IMR-90 (cell line): ENCODE measurements around the gene ZNF445. TPM values are rescaled to one million over a fixed set of nuclear protein-coding genes. Genes with fewer than 3 reads are reported as not detected.

ENCODE experiments used
- ATAC-seq: fragments of 200-7000 bp; cut with Tn5 transposase; 2 replicates; pipeline ENCODE4 v1.9.1; 2020; ENCODE audit warnings: low read depth, mild to moderate bottlenecking, moderate library complexity
- BruUV-seq: library from RNA; stranded (reverse); fragments of 400-500 nt; replicated peaks from 2 replicates; lab custom pipeline; 2021; lab: Mats Ljungman, UMichigan
- CTCF ChIA-PET: fragments of 300-600 bp; formaldehyde crosslinking; extraction: SDS; loops from one replicate; lab custom pipeline; 2021; ENCODE audit warnings: antibody characterized with exemption; lab: Yijun Ruan, JAX
- POLR2A ChIA-PET: fragments of 300-600 bp; sonication (Branson Sonifier 250); formaldehyde crosslinking; loops from one replicate; lab custom pipeline; 2022; ENCODE audit warnings: antibody characterized with exemption; ENCODE audit not compliant: unreplicated experiment; lab: Charles Lee
- DNase-seq: peaks from one replicate; pipeline ENCODE4 v3.0.0; 2013
- H2AFZ ChIP-seq: replicated peaks from 2 replicates; pipeline ENCODE3; 2013; ENCODE audit warnings: low read length, mild to moderate bottlenecking; ENCODE audit not compliant: poor library complexity
- H2AK5ac ChIP-seq: 2 replicates; pipeline ENCODE4 v1.6.1; 2013; ENCODE audit warnings: low read depth, low read length, inconsistent platforms
- H2AK9ac ChIP-seq: replicated peaks from 2 replicates; pipeline ENCODE3; 2013; ENCODE audit warnings: mild to moderate bottlenecking, low read depth, low read length, moderate library complexity; ENCODE audit not compliant: poor library complexity
- H2BK120ac ChIP-seq: 2 replicates; pipeline ENCODE4 v1.6.1; 2013; ENCODE audit warnings: low read depth, low read length, inconsistent platforms
- H2BK15ac ChIP-seq: 3 replicates; pipeline ENCODE4 v1.6.1; 2013; ENCODE audit warnings: low read depth, low read length, inconsistent platforms
- H2BK20ac ChIP-seq: 2 replicates; pipeline ENCODE4 v1.6.1; 2013; ENCODE audit warnings: low read depth, mild to moderate bottlenecking, inconsistent platforms, low read length, moderate library complexity
- H2BK5ac ChIP-seq: 2 replicates; pipeline ENCODE4 v1.6.1; 2013; ENCODE audit warnings: mild to moderate bottlenecking, low read depth, low read length, inconsistent platforms; ENCODE audit not compliant: poor library complexity, severe bottlenecking
- H3K14ac ChIP-seq: replicated peaks from 2 replicates; pipeline ENCODE4 v1.6.1; 2013; ENCODE audit warnings: low read depth, low read length, inconsistent platforms
- H3K18ac ChIP-seq: 2 replicates; pipeline ENCODE4 v1.6.1; 2013; ENCODE audit warnings: low read depth, low read length, control low read depth
- H3K23ac ChIP-seq: 2 replicates; pipeline ENCODE4 v1.6.1; 2013; ENCODE audit warnings: low read depth, low read length, inconsistent platforms
- H3K27ac ChIP-seq: 2 replicates; pipeline ENCODE4 v1.5.1; 2013; ENCODE audit warnings: mild to moderate bottlenecking, control low read depth, low read length; ENCODE audit not compliant: insufficient read depth
- H3K27me3 ChIP-seq: 2 replicates; pipeline ENCODE4 v1.6.1; 2013; ENCODE audit warnings: low read length; ENCODE audit not compliant: control insufficient read depth, insufficient read depth
- H3K36me3 ChIP-seq: 2 replicates; pipeline ENCODE4 v1.6.1; 2013; ENCODE audit warnings: low read length, mixed read lengths; ENCODE audit not compliant: control insufficient read depth, insufficient read depth
- H3K4ac ChIP-seq: 2 replicates; pipeline ENCODE4 v1.6.1; 2013; ENCODE audit warnings: low read depth, low read length, inconsistent platforms
- H3K4me1 ChIP-seq: 2 replicates; pipeline ENCODE4 v1.6.1; 2013; ENCODE audit warnings: low read length, mixed read lengths; ENCODE audit not compliant: control insufficient read depth, insufficient read depth
- H3K4me2 ChIP-seq: 2 replicates; pipeline ENCODE4 v1.6.1; 2013; ENCODE audit warnings: low read depth, mild to moderate bottlenecking, control low read depth, low read length, moderate library complexity
- H3K4me3 ChIP-seq: 2 replicates; pipeline ENCODE4 v1.5.1; 2013; ENCODE audit warnings: low read depth, mild to moderate bottlenecking, control low read depth, low read length, moderate library complexity; ENCODE audit not compliant: insufficient read depth
- H3K56ac ChIP-seq: 2 replicates; pipeline ENCODE4 v1.6.1; 2013; ENCODE audit warnings: low read length, inconsistent platforms; ENCODE audit not compliant: insufficient read depth; ENCODE audit errors: extremely low read depth
- H3K79me1 ChIP-seq, 2 experiments: 2 replicates each; pipeline ENCODE4 v1.6.1; 2013; ENCODE audit warnings: low read length in 2 of 2, inconsistent platforms in 1 of 2, low read depth in 1 of 2
- H3K9ac ChIP-seq: 2 replicates; pipeline ENCODE4 v1.6.1; 2013; ENCODE audit warnings: low read depth, low read length, control low read depth
- H3K9me1 ChIP-seq: 2 replicates; pipeline ENCODE4 v1.6.1; 2013; ENCODE audit warnings: low read length, inconsistent platforms; ENCODE audit not compliant: insufficient read depth
- H3K9me3 ChIP-seq: 2 replicates; pipeline ENCODE4 v1.6.1; 2013; ENCODE audit warnings: low read length; ENCODE audit not compliant: control insufficient read depth, insufficient read depth
- H4K20me1 ChIP-seq: 2 replicates; pipeline ENCODE4 v1.6.1; 2013; ENCODE audit warnings: low read length, inconsistent platforms; ENCODE audit not compliant: insufficient read depth
- H4K5ac ChIP-seq: 2 replicates; pipeline ENCODE4 v1.6.1; 2013; ENCODE audit warnings: mild to moderate bottlenecking, low read depth, low read length, control low read depth
- H4K8ac ChIP-seq, 2 experiments: 2 replicates each; pipeline ENCODE4 v1.6.1; 2013; ENCODE audit warnings: low read depth in 2 of 2, low read length in 2 of 2, control low read depth in 1 of 2, inconsistent platforms in 1 of 2
- H4K91ac ChIP-seq: 2 replicates; pipeline ENCODE4 v1.6.1; 2013; ENCODE audit warnings: low read depth, low read length, inconsistent platforms; ENCODE audit not compliant: insufficient read depth
- MAFK ChIP-seq: IDR thresholded peaks from 2 replicates; pipeline ENCODE4 v1.6.1; 2012; ENCODE audit warnings: low read depth, low read length, improper control_type of control experiment
- MAZ ChIP-seq: IDR thresholded peaks from 2 replicates; pipeline ENCODE4 v1.6.1; 2012; ENCODE audit warnings: low read depth, mild to moderate bottlenecking, low read length, improper control_type of control experiment, moderate library complexity, borderline replicate concordance
- NFE2L2 ChIP-seq: fragments of 150-350 bp; IDR thresholded peaks from 2 replicates; pipeline ENCODE4 v1.6.1; 2016; ENCODE audit warnings: low read depth, mild to moderate bottlenecking, low read length
- RAD21 ChIP-seq: IDR thresholded peaks from 2 replicates; pipeline ENCODE4 v1.6.1; 2012; ENCODE audit warnings: low read length, improper control_type of control experiment
- RFX5 ChIP-seq: IDR thresholded peaks from 2 replicates; pipeline ENCODE4 v1.8.0; 2012; ENCODE audit warnings: low read depth, mild to moderate bottlenecking, low read length, moderate library complexity
- SMC3 ChIP-seq: fragments of 150-350 bp; IDR thresholded peaks from 2 replicates; pipeline ENCODE4 v1.6.1; 2016; ENCODE audit warnings: low read depth, mild to moderate bottlenecking, antibody characterized with exemption, low read length, moderate library complexity
- WGBS, 2 experiments: methylation state at CpG; one replicate each; pipeline versions ENCODE4 v1.1.5 to v1.1.7; 2013; ENCODE audit warnings: missing lambda C conversion rate in 2 of 2; ENCODE audit not compliant: insufficient read length in 1 of 2; ENCODE audit errors: extremely low coverage in 2 of 2; 5-methylcytosine and 5-hydroxymethylcytosine counted together
- dilution Hi-C: fragments of 300-500 bp; cut with HindIII; formaldehyde crosslinking; loops from one replicate; pipeline ENCODE4 v1.14.3; 2018; ENCODE audit warnings: low sequenced_read_pairs; ENCODE audit not compliant: unreplicated experiment
- in situ Hi-C: fragments of 300-500 bp; cut with MboI; formaldehyde crosslinking; loops from 3 replicates; pipeline ENCODE4 v1.14.3; 2019; ENCODE audit warnings: low sequenced_read_pairs, inconsistent platforms, mixed read lengths
- intact Hi-C: fragments of 100-400 bp; cut with micrococcal nuclease; formaldehyde crosslinking; loops from 2 replicates; pipeline ENCODE4 v1.10.0; 2022
- polyA plus RNA-seq, 3 experiments: library from polyadenylated mRNA; depleted of rRNA; stranded (reverse); fragments of >200 nt; gene quantifications; 2 replicates each; pipeline ENCODE4 v1.2.3, GENCODE V29; 2012; ENCODE audit warnings: low replicate concordance in 1 of 3
- total RNA-seq: library from RNA; depleted of rRNA; stranded (reverse); fragments of >200 nt; gene quantifications from 2 replicates; pipeline ENCODE4 v1.2.3, GENCODE V29; 2012

The ZNF445 gene
- total and polyA plus RNA-seq, 2 of the 4 experiments (the other 2 are of a cell fraction): 3.3 to 6.3 TPM

DNA sequence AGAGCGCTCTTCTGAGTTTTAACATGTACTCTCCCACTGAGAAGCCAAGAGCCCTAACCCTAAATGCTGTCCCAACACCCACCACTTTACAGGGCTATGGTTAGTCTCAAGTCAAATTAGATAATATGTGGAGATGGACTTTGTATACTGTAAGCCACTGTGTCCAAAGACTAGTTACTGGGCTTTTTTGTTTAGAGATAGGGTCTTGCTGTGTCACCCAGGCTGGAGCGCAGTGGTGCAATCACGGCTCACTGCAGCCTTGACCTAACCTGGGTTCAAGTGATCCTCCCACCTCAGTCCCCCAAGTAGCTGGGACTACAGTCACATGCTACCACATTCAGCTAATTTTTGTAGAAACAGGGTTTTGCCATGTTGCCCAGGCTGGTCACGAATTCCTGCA lies 23.2 kb downstream of the ZNF445 start:
- no peak overlapping the region for H2AFZ ChIP-seq
- H3K9ac ChIP-seq: no peak overlapping the region
- no peaks in the 10 kb centered on the region for H3K9me1 ChIP-seq
- no peak overlapping the region for H2AK9ac ChIP-seq
- H3K4me1 ChIP-seq: no peaks in the 10 kb centered on the region
- H3K4me3 ChIP-seq: no peak overlapping the region
- no peaks in the 10 kb centered on the region for H3K27me3 ChIP-seq
- no peak overlapping the region for H3K4ac ChIP-seq
- no peak overlapping the region for H2AK5ac ChIP-seq
- DNase-seq (no peak), ATAC-seq (no peak)
- no peak overlapping the region for H3K56ac ChIP-seq
- no peak overlapping the region for H4K5ac ChIP-seq
- H3K79me1 ChIP-seq: peaks cover 10 to 12% of the 10 kb centered on the region in 2 experiments; a peak in 2 of 4 replicates
- no peak overlapping the region for H2BK15ac ChIP-seq
- POLR2A ChIA-PET: interaction anchor here (0.6 kb wide), 1 partner anchor 1251 kb away, joined by 9 read pairs; no protein-coding TSS in a partner anchor
- CTCF ChIA-PET: no interaction called here
- H2BK120ac ChIP-seq: no peak overlapping the region
- H4K20me1 ChIP-seq: no peaks in the 10 kb centered on the region
- no peak overlapping the region for H4K91ac ChIP-seq
- H3K4me2 ChIP-seq: no peak overlapping the region
- TF ChIP-seq RFX5 (no peak), RAD21 (no peak), MAFK (no peak), NFE2L2 (no peak), SMC3 (no peak), MAZ (no peak)
- H3K23ac ChIP-seq: no peak overlapping the region
- H3K36me3 ChIP-seq: peaks cover 59% of the 10 kb centered on the region
- BruUV-seq: no TSS peak
- WGBS, 2 experiments: no CpG with 5 or more reads among the region's 4 CpGs
- no peak overlapping the region for H2BK20ac ChIP-seq
- H3K27ac ChIP-seq: no peak overlapping the region
- dilution Hi-C loops (no loop called here), intact Hi-C loops (no loop called here), in situ Hi-C loops (no loop called here)
- H3K18ac ChIP-seq: no peak overlapping the region
- H3K14ac ChIP-seq: no peak overlapping the region
- H2BK5ac ChIP-seq: no peak overlapping the region
- no peak overlapping the region for H4K8ac ChIP-seq
- no peaks in the 10 kb centered on the region for H3K9me3 ChIP-seq
